ENCODE measurements around the gene TRIM40. TPM values are rescaled to one million over a fixed set of nuclear protein-coding genes. Genes with fewer than 3 reads are reported as not detected.

Gene TRIM40
- total RNA-seq, 4 donors from 2014 or later, result 0.40 to 14.8 (median 7.0) TPM

DNA sequence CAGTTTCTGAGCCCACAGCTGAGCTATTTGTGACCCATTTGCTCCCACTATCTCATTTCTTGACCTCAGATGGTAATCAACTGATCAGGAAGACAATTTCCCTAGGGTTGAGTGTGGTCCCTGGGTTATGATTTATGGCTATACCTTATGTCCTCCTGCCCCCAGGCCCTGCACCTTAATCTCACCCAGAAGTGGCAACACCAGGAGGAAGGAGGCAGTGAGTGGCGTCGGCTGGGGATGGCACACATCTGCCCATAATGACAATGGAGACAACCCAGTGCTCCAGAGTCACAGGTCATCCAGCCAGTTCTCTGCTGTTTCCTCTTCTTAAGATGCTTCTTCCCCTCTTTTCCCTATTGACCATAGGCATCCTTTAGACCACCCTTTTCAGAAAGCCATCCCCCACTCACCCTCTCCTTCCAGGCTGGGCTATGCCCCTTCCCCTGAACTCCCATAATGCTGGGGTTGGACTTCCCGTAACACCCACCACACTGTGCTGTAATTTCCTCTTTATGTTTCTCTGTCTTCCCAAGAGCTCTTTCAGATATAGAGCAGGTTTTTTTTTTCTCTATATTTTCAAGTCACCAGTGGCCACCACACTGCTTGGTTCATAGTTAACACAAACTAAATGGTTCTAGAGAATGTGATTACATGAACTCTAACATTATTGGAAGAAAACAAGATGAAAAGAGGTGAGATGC is 17.1 kb downstream of the TRIM40 start:
- intact Hi-C loops (cut with DNase I; ENCODE audit: low total_unique reads) (no loop called here), in situ Hi-C loops (cut with MboI; ENCODE audit: low pct_ligation_motif_present in 1 of 4, low pct_unique_long_range_greater_than_20kb in 1 of 4, low sequenced_read_pairs in 3 of 4) (no loop called here)
- Histone ChIP-seq H3K4me3 (no peak overlapping the region), H3K9me3 (no peaks in the 10 kb centered on the region), H3K4me1 (peaks cover 0 to 38% (median 28%) of the 10 kb centered on the region in 4 donors), H3K27me3 (no peaks in the 10 kb centered on the region), H3K36me3 (no peaks in the 10 kb centered on the region), H3K27ac (no peak overlapping the region)
- no peak for DNase-seq
- WGBS, 2 donors (ENCODE audit: low coverage in 1 of 2), result 86 to 88% methylated on average over 1 to 3 of the region's 3 CpGs
- TF ChIP-seq EP300 (IDR thresholded peaks at IDR 0.05; ENCODE audit: low read depth) (no peak), POLR2A (IDR thresholded peaks at IDR 0.05) (no peak), POLR2AphosphoS5 (IDR thresholded peaks at IDR 0.05) (no peak)
- TF ChIP-seq, protein P1, sequence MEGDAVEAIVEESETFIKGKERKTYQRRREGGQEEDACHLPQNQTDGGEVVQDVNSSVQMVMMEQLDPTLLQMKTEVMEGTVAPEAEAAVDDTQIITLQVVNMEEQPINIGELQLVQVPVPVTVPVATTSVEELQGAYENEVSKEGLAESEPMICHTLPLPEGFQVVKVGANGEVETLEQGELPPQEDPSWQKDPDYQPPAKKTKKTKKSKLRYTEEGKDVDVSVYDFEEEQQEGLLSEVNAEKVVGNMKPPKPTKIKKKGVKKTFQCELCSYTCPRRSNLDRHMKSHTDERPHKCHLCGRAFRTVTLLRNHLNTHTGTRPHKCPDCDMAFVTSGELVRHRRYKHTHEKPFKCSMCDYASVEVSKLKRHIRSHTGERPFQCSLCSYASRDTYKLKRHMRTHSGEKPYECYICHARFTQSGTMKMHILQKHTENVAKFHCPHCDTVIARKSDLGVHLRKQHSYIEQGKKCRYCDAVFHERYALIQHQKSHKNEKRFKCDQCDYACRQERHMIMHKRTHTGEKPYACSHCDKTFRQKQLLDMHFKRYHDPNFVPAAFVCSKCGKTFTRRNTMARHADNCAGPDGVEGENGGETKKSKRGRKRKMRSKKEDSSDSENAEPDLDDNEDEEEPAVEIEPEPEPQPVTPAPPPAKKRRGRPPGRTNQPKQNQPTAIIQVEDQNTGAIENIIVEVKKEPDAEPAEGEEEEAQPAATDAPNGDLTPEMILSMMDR (IDR thresholded peaks at IDR 0.05), result no peak

DNA sequence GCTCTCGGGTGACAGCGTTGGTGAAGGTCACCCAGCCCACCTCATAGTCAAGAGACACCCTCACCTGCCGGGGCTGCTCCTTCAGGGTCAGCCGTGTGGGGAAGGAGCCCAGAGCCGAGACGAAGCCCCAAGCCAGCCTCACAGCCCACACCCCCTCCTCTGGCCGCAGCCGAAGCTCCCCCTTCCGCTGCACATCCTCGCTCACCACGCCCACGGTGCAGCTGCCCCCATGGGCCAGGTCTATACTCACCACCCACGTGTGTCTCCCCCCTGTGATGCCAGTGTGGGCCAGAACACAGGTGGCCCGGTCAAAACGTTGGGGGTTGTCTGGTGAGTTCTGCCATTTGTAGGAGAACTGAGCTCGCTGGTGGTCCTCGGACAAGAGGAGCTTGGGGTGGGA is 18.1 kb downstream of the TRIM40 start:
- peaks cover 0 to 38% (median 28%) of the 10 kb centered on the region in 4 donors for H3K4me1 ChIP-seq
- no peaks in the 10 kb centered on the region for H3K27me3 ChIP-seq
- in situ Hi-C loops (cut with MboI; ENCODE audit: low pct_ligation_motif_present in 1 of 4, low pct_unique_long_range_greater_than_20kb in 1 of 4, low sequenced_read_pairs in 3 of 4), result no loop called here
- no peaks in the 10 kb centered on the region for H3K9me3 ChIP-seq
- no peaks in the 10 kb centered on the region for H3K36me3 ChIP-seq
- no peak for DNase-seq
- TF ChIP-seq, protein P1 (IDR thresholded peaks at IDR 0.05), result no peak
- no peak for TF ChIP-seq EP300 (IDR thresholded peaks at IDR 0.05; ENCODE audit: low read depth)
- no peak for TF ChIP-seq POLR2A (IDR thresholded peaks at IDR 0.05)
- TF ChIP-seq POLR2AphosphoS5 (IDR thresholded peaks at IDR 0.05), result no peak
- WGBS, 2 donors (ENCODE audit: low coverage in 1 of 2), result 83% methylated on average over 17 of the region's 17 CpGs; no CpG with 5 or more reads in 1 of the 2 donors
- intact Hi-C loops (cut with DNase I; ENCODE audit: low total_unique reads), result no loop called here
- H3K4me3 ChIP-seq, result no peak overlapping the region
- H3K27ac ChIP-seq, result peak overlapping the region in 3 of 4 donors; percentile 67 to 79 (median 74)

DNA sequence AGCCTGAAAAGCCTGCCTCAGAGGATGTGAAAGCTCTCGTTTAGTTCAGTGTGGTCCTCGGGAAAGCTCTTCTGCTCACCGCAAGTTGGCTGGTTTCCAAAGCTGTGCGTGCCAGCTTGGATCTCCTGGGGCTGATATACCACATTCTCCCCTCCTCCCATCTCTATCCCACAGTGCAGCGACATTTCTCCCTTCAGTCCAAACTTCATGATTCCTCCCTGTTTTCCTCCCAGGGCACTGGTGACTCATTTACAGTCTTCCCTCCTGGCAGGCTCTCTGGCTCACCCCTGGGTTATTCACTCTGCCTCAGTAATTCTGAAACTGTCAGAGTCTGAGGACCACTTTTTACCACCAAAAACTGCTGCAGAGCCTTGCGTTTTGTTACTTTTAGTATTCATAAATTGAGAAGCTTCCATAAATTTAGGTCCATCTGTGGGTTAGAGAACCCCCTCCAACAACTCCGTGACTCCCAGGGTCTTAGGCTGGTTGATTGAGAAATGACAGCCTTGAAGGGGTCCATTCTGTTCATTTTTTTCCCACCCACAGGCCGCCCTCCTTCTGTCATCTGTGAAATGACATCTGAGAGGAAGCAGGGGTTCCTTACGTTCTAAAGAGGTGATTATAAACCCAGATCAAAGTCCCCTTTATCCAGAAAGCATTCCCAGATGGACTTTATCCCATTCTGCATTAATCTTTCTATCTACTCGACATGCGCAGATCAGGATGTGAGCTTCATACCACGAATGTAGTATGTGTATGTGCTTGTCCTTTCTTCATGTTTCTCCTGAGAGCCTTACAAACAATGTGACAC is 19.0 kb downstream of the TRIM40 start:
- Histone ChIP-seq H3K4me3 (peak overlapping the region in 1 of 4 donors; percentile 12), H3K36me3 (no peaks in the 10 kb centered on the region), H3K27ac (peak overlapping the region; percentile 67 to 79 (median 72)), H3K27me3 (no peaks in the 10 kb centered on the region), H3K9me3 (no peaks in the 10 kb centered on the region), H3K4me1 (peaks cover 0 to 38% (median 28%) of the 10 kb centered on the region in 4 donors)
- intact Hi-C loops (cut with DNase I; ENCODE audit: low total_unique reads) (no loop called here), in situ Hi-C loops (cut with MboI; ENCODE audit: low pct_ligation_motif_present in 1 of 4, low pct_unique_long_range_greater_than_20kb in 1 of 4, low sequenced_read_pairs in 3 of 4) (no loop called here)
- WGBS, 2 donors (ENCODE audit: low coverage in 1 of 2), result 28 to 44% methylated on average over 6 to 12 of the region's 12 CpGs
- DNase-seq, result peak; percentile 63
- TF ChIP-seq EP300 (IDR thresholded peaks at IDR 0.05; ENCODE audit: low read depth) (no peak), POLR2AphosphoS5 (IDR thresholded peaks at IDR 0.05) (peak in 2 of 3 donors; percentile 5 to 70), POLR2A (IDR thresholded peaks at IDR 0.05) (no peak)
- TF ChIP-seq, protein P1 (IDR thresholded peaks at IDR 0.05), result peak in 3 of 5 experiments; percentile 16 to 50 (median 46)

DNA sequence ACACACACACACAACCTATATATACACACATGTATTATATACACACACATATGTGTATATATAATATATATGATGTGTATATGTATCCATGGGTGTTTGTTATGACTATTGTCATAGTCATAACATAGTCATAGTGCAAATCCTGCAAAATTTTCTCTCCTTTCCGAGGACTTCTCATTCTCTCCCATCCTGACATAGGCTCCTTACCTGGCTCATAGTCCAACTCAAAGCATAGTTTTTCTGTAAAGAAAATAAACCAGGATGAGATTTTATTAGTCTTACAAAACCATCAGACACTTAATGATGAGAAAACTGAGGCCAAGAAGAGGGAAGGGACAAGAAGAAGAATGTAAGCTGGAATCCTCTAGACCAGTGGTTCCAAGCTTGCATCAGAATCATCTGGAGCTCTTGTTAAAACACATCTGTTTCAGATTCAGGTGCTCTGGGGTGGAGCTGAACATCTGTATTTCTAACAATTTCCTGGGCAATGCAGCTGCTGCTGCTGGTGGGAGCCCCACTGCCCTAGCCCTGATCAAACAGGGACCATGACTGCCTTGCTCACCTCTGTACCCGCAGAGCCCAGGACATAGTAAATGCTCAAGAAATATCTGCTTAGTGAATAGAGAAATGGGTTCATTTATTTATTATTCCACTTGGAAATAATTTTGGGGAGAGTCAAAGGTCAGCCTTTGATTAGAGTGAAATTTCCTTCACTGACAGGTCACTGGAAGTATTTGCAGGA is 19.8 kb downstream of the TRIM40 start:
- Histone ChIP-seq H3K9me3 (no peaks in the 10 kb centered on the region), H3K4me3 (no peak overlapping the region), H3K27me3 (no peaks in the 10 kb centered on the region), H3K27ac (peak overlapping the region; percentile 67 to 79 (median 72)), H3K4me1 (peaks cover 0 to 38% (median 28%) of the 10 kb centered on the region in 4 donors), H3K36me3 (no peaks in the 10 kb centered on the region)
- DNase-seq, result no peak
- in situ Hi-C loops (cut with MboI; ENCODE audit: low pct_ligation_motif_present in 1 of 4, low pct_unique_long_range_greater_than_20kb in 1 of 4, low sequenced_read_pairs in 3 of 4) (no loop called here), intact Hi-C loops (cut with DNase I; ENCODE audit: low total_unique reads) (no loop called here)
- TF ChIP-seq POLR2AphosphoS5 (IDR thresholded peaks at IDR 0.05), result no peak
- no peak for TF ChIP-seq EP300 (IDR thresholded peaks at IDR 0.05; ENCODE audit: low read depth)
- TF ChIP-seq, protein P1 (IDR thresholded peaks at IDR 0.05), result no peak
- TF ChIP-seq POLR2A (IDR thresholded peaks at IDR 0.05), result no peak
- 50 to 70% methylated on average over 1 to 2 of the region's 2 CpGs for WGBS, 2 donors (ENCODE audit: low coverage in 1 of 2)
